ENCODE data around the gene BCL2L13. TPM values are rescaled to one million over a fixed set of nuclear protein-coding genes. Genes with fewer than 3 reads are reported as not detected.
"Not testable (repeated sequence)": the region's sequence is repeated elsewhere in the genome, so short reads cannot be mapped to it uniquely, and the experiment has no call there.

The BCL2L13 gene
- total RNA-seq, 1 experiment from 2014 or later, result 41.1 TPM

- DNase-seq (ENCODE audit: low read depth), result not testable (repeated sequence)
Observed at GRCh38 chr22:17636850-17637249, 1.7 kb upstream of the BCL2L13 start.

GRCh38 chr22:17637490-17638181 is 921 bp upstream of the BCL2L13 start:
- DNase-seq (ENCODE audit: low read depth), result no peak

GRCh38 chr22:17638182-17638431 is 450 bp upstream of the BCL2L13 start:
- no peak for DNase-seq (ENCODE audit: low read depth)

GRCh38 chr22:17639247-17639741 is 737 bp downstream of the BCL2L13 start:
- DNase-seq (ENCODE audit: low read depth), result peak; percentile 46

GRCh38 chr22:17641269-17641668 is 2.7 kb downstream of the BCL2L13 start:
- no peak for DNase-seq (ENCODE audit: low read depth)

GRCh38 chr22:17642357-17642756 is 3.8 kb downstream of the BCL2L13 start:
- not testable (repeated sequence) for DNase-seq (ENCODE audit: low read depth)

GRCh38 chr22:17647452-17647851 is 8.9 kb downstream of the BCL2L13 start:
- DNase-seq (ENCODE audit: low read depth), result no peak

GRCh38 chr22:17647991-17648390 is 9.4 kb downstream of the BCL2L13 start:
- DNase-seq (ENCODE audit: low read depth), result no peak

GRCh38 chr22:17648569-17648968 is 10.0 kb downstream of the BCL2L13 start:
- no peak for DNase-seq (ENCODE audit: low read depth)

- DNase-seq (ENCODE audit: low read depth), result no peak
Observed at GRCh38 chr22:17655289-17655688, 16.7 kb downstream of the BCL2L13 start.

GRCh38 chr22:17656870-17657395 is 18.4 kb downstream of the BCL2L13 start:
- DNase-seq (ENCODE audit: low read depth), result no peak

GRCh38 chr22:17664414-17665055 is 26.0 kb downstream of the BCL2L13 start:
- no peak for DNase-seq (ENCODE audit: low read depth)

GRCh38 chr22:17665248-17665647 is 26.7 kb downstream of the BCL2L13 start:
- DNase-seq (ENCODE audit: low read depth), result no peak

GRCh38 chr22:17665854-17666253 is 27.3 kb downstream of the BCL2L13 start:
- DNase-seq (ENCODE audit: low read depth), result no peak

GRCh38 chr22:17671521-17672092 is 33.0 kb downstream of the BCL2L13 start:
- DNase-seq (ENCODE audit: low read depth), result not testable (repeated sequence)

GRCh38 chr22:17672417-17672991 is 33.9 kb downstream of the BCL2L13 start:
- DNase-seq (ENCODE audit: low read depth), result peak; percentile 15

GRCh38 chr22:17674152-17674551 is 35.6 kb downstream of the BCL2L13 start:
- DNase-seq (ENCODE audit: low read depth), result no peak

GRCh38 chr22:17675584-17675983 is 37.0 kb downstream of the BCL2L13 start:
- DNase-seq (ENCODE audit: low read depth), result no peak

- no peak for DNase-seq (ENCODE audit: low read depth)
Observed at GRCh38 chr22:17678817-17679385, 40.3 kb downstream of the BCL2L13 start.

- DNase-seq (ENCODE audit: low read depth), result no peak
Observed at GRCh38 chr22:17684245-17684644, 45.7 kb downstream of the BCL2L13 start.

GRCh38 chr22:17692841-17693240 is 54.3 kb downstream of the BCL2L13 start:
- no peak for DNase-seq (ENCODE audit: low read depth)

GRCh38 chr22:17694193-17694592 is 55.6 kb downstream of the BCL2L13 start:
- DNase-seq (ENCODE audit: low read depth), result no peak
